Endothelial cell of umbilical vein (primary cell): ENCODE measurements around the gene KIRREL2. TPM values are rescaled to one million over a fixed set of nuclear protein-coding genes. Genes with fewer than 3 reads are reported as not detected.

Experiments
- BruUV-seq: library from RNA; stranded (reverse); fragments of 400-500 nt; replicated peaks from 2 replicates; lab custom pipeline; 2021; lab: Mats Ljungman, UMichigan
- CTCF ChIA-PET: fragments of 300-600, 350-600 bp; sonication (Branson Sonifier 250); formaldehyde crosslinking; loops from one replicate; lab custom pipeline; 2021; ENCODE audit warnings: antibody characterized with exemption, inconsistent platforms; lab: Charles Lee
- POLR2A ChIA-PET: fragments of 300-600, 350-600 bp; sonication (Branson Sonifier 250); formaldehyde crosslinking; loops from one replicate; lab custom pipeline; 2021; ENCODE audit warnings: antibody characterized with exemption, inconsistent platforms; lab: Charles Lee
- DNase-seq: peaks from one replicate; pipeline ENCODE4 v3.0.0-alpha.2; 2011; ENCODE audit warnings: low read depth, low spot score
- FAIRE-seq: peaks from 2 replicates; lab custom pipeline; 2011; peaks lifted over from hg19 to GRCh38; lab: Jason Lieb, UNC
- H2AFZ ChIP-seq: 2 replicates; pipeline ENCODE4 v1.6.0; 2012; ENCODE audit warnings: low read depth, low read length, control low read depth, inconsistent platforms
- H3K27ac ChIP-seq: 2 replicates; pipeline ENCODE4 v1.5.1; 2011; ENCODE audit warnings: low read depth, mild to moderate bottlenecking, control low read depth, low read length, moderate library complexity; ENCODE audit not compliant: insufficient read depth
- H3K27me3 ChIP-seq, 2 experiments: 2 replicates each; pipeline versions ENCODE4 v1.6.0 to v1.6.1; 2011; ENCODE audit warnings: low read length in 2 of 2, mixed read lengths in 1 of 2; ENCODE audit not compliant: control insufficient read depth in 2 of 2, insufficient read depth in 2 of 2
- H3K36me3 ChIP-seq, 2 experiments: 2 replicates in 1 of 2; 3 replicates in 1 of 2; pipeline ENCODE4 v1.5.1; 2011; ENCODE audit warnings: low read length in 2 of 2, mild to moderate bottlenecking in 1 of 2, moderate library complexity in 1 of 2; ENCODE audit not compliant: control insufficient read depth in 2 of 2, insufficient read depth in 2 of 2; ENCODE audit errors: extremely low read depth in 1 of 2
- H3K4me1 ChIP-seq: 3 replicates; pipeline ENCODE4 v1.5.1; 2011; ENCODE audit warnings: mild to moderate bottlenecking, low read length; ENCODE audit not compliant: control insufficient read depth, insufficient read depth; ENCODE audit errors: extremely low read depth
- H3K4me2 ChIP-seq: 2 replicates; pipeline ENCODE4 v1.6.1; 2011; ENCODE audit warnings: low read length, control low read depth, mixed read lengths; ENCODE audit not compliant: insufficient read depth
- H3K4me3 ChIP-seq, 3 experiments: fragments of 200-600 bp in 1 of 3; sonication (generic), shearing (Covaris generic) in 1 of 3; replicated peaks in 1 of 3; 2 replicates each; pipeline ENCODE4 v1.5.1; 2011 to 2016; ENCODE audit warnings: control low read depth in 3 of 3, low read length in 3 of 3, mild to moderate bottlenecking in 2 of 3, inconsistent platforms in 1 of 3, low read depth in 1 of 3, moderate library complexity in 1 of 3; ENCODE audit not compliant: insufficient read depth in 1 of 3
- H3K79me2 ChIP-seq: 2 replicates; pipeline ENCODE4 v1.6.0; 2012; ENCODE audit warnings: low read length, inconsistent platforms; ENCODE audit not compliant: control insufficient read depth, insufficient read depth
- H3K9ac ChIP-seq: replicated peaks from 2 replicates; pipeline ENCODE3; 2011; ENCODE audit warnings: low read length, control low read depth; ENCODE audit not compliant: insufficient read depth; ENCODE audit errors: extremely low read depth
- H3K9me1 ChIP-seq: replicated peaks from 3 replicates; pipeline ENCODE4 v1.6.0; 2011; ENCODE audit warnings: mild to moderate bottlenecking, low read length; ENCODE audit not compliant: control insufficient read depth, insufficient read depth; ENCODE audit errors: extremely low read depth
- H3K9me3 ChIP-seq: replicated peaks from 2 replicates; pipeline ENCODE4 v1.5.1; 2012; ENCODE audit warnings: low read length, inconsistent platforms; ENCODE audit not compliant: control insufficient read depth, insufficient read depth
- H4K20me1 ChIP-seq: replicated peaks from 2 replicates; pipeline ENCODE3; 2011; ENCODE audit warnings: mild to moderate bottlenecking, low read length; ENCODE audit not compliant: control insufficient read depth, insufficient read depth; ENCODE audit errors: extremely low read depth
- CTCF ChIP-seq, 2 donors: IDR thresholded peaks; 1 replicate in 1 of 2; 2 replicates in 1 of 2; pipeline ENCODE4 v1.5.1; 2011; ENCODE audit warnings: low read length in 2 of 2, mild to moderate bottlenecking in 2 of 2, moderate library complexity in 2 of 2, control low read depth in 1 of 2, inconsistent platforms in 1 of 2, low read depth in 1 of 2; ENCODE audit not compliant: insufficient read depth in 1 of 2; ENCODE audit errors: extremely low read depth in 1 of 2
- EZH2 ChIP-seq: IDR thresholded peaks from 2 replicates; pipeline ENCODE4 v1.6.1; 2012; ENCODE audit warnings: borderline replicate concordance, low read depth, mild to moderate bottlenecking, moderate library complexity, low read length, inconsistent platforms; ENCODE audit not compliant: severe bottlenecking
- FOS ChIP-seq: IDR thresholded peaks from 2 replicates; pipeline ENCODE4 v1.6.1; 2011; ENCODE audit warnings: mild to moderate bottlenecking, low read length, moderate library complexity, borderline replicate concordance; ENCODE audit not compliant: insufficient read depth
- GATA2 ChIP-seq: IDR thresholded peaks from 2 replicates; pipeline ENCODE4 v1.7.0; 2011; ENCODE audit warnings: low read depth, mild to moderate bottlenecking, moderate library complexity, mixed read lengths, low read length; ENCODE audit not compliant: insufficient read length, insufficient read depth
- JUN ChIP-seq: IDR thresholded peaks from 2 replicates; pipeline ENCODE4 v1.6.1; 2011; ENCODE audit warnings: borderline replicate concordance, low read depth; ENCODE audit not compliant: insufficient read length, insufficient read depth
- MAX ChIP-seq: IDR thresholded peaks from 2 replicates; pipeline ENCODE4 v1.6.1; 2011; ENCODE audit not compliant: insufficient read depth, insufficient read length
- MYC ChIP-seq: IDR thresholded peaks from one replicate; pipeline ENCODE4 v1.6.1; 2011; ENCODE audit warnings: mild to moderate bottlenecking, low read depth, low read length
- POLR2A ChIP-seq: IDR thresholded peaks from 2 replicates; pipeline ENCODE4 v1.6.1; 2012; ENCODE audit warnings: low read depth, mild to moderate bottlenecking, control low read depth, low read length
- POLR2AphosphoS5 ChIP-seq: IDR thresholded peaks from 2 replicates; pipeline ENCODE4 v1.6.1; 2012; ENCODE audit warnings: low read depth, mild to moderate bottlenecking, control low read depth, low read length, moderate library complexity; ENCODE audit not compliant: insufficient read depth
- dilution Hi-C: fragments of 300-500 bp; cut with MboI; formaldehyde crosslinking; loops from one replicate; pipeline ENCODE4 v1.15.0; 2019; ENCODE audit warnings: low sequenced_read_pairs; ENCODE audit not compliant: extremely low pct_ligation_motif_present
- intact Hi-C: fragments of 100-400 bp; cut with micrococcal nuclease; formaldehyde crosslinking; loops from one replicate; pipeline ENCODE4 v1.10.0; 2022
- polyA plus RNA-seq, 4 experiments: library from polyadenylated mRNA; depleted of rRNA in 3 of 4; stranded (reverse) in 3 of 4; unstranded in 1 of 4; fragments of >200 nt; gene quantifications; 2 replicates each; pipeline versions ENCODE4 v1.2.1 to v1.2.3, GENCODE V29; 2011 to 2012; ENCODE audit warnings: missing spikeins in 1 of 4
- total RNA-seq: library from RNA; stranded (reverse); gene quantifications from 2 replicates; pipeline ENCODE4 v1.2.3, GENCODE V29; 2021

Gene KIRREL2
- total and polyA plus RNA-seq, 2 donors (not counting 3 experiments of a cell fraction or from before 2014, with no cell fraction given) = not detected

GRCh38 chr19:35830986-35831385, 25.7 kb upstream of the KIRREL2 start:
- Histone ChIP-seq H3K9me3 (no peaks in the 10 kb centered on the region), H3K4me2 (no peak overlapping the region), H3K4me3 (no peak overlapping the region), H3K79me2 (no peaks in the 10 kb centered on the region), H3K27ac (no peak overlapping the region), H3K4me1 (no peaks in the 10 kb centered on the region), H3K9ac (no peak overlapping the region), H3K27me3 (no peaks in the 10 kb centered on the region), H2AFZ (no peak overlapping the region), H4K20me1 (no peaks in the 10 kb centered on the region), H3K9me1 (no peaks in the 10 kb centered on the region), H3K36me3 (no peaks in the 10 kb centered on the region)
- no TSS peak for BruUV-seq
- FAIRE-seq = no peak
- CTCF ChIA-PET = no interaction called here
- no peak for DNase-seq
- dilution Hi-C loops = no loop called here
- intact Hi-C loops = no loop called here
- POLR2A ChIA-PET = no interaction called here
- TF ChIP-seq POLR2AphosphoS5 = no peak
- no peak for TF ChIP-seq MAX
- TF ChIP-seq FOS = no peak
- no peak for TF ChIP-seq POLR2A
- TF ChIP-seq EZH2 = no peak
- TF ChIP-seq CTCF (IDR thresholded peaks at IDR 0.05; ENCODE audit: extremely low read depth in 1 of 2, insufficient read depth in 1 of 2, low read depth in 1 of 2, low read length in 2 of 2) = no peak
- no peak for TF ChIP-seq MYC
- TF ChIP-seq GATA2 = no peak
- no peak for TF ChIP-seq JUN
